Measurements from ENCODE around the gene PNMA8B. TPM values are rescaled to one million over a fixed set of nuclear protein-coding genes. Genes with fewer than 3 reads are reported as not detected.

PNMA8B gene
- polyA plus RNA-seq, 1 of the 3 experiments (the other 2 are of a cell fraction), result 0.92 TPM

- TF ChIP-seq REST (IDR thresholded peaks at IDR 0.05; ENCODE audit: low read depth, low read length), result no peak
- TF ChIP-seq RCOR1 (IDR thresholded peaks at IDR 0.05; ENCODE audit: low read length), result no peak
Measured at GRCh38 chr19:46484656-46485055, 11.0 kb downstream of the PNMA8B start (continued).

GRCh38 chr19:46482631-46483030 is 13.0 kb downstream of the PNMA8B start:
- H3K4me2 ChIP-seq, result no peak overlapping the region
- no peak for DNase-seq
- H3K4me1 ChIP-seq (ENCODE audit: control insufficient read depth in 1 of 2, insufficient read depth in 2 of 2, low read depth in 1 of 2, low read length in 1 of 2), result peaks cover 10 to 14% of the 10 kb centered on the region in 2 experiments; a peak in 2 of 4 replicates

More at GRCh38 chr19:46482631-46483030, 13.0 kb downstream of the PNMA8B start:
- H3K36me3 ChIP-seq (replicated peaks in 1 of 2; ENCODE audit: control insufficient read depth in 1 of 2, insufficient read depth in 2 of 2, low read length in 1 of 2), result no peaks in the 10 kb centered on the region
- WGBS (ENCODE audit: low lambda C conversion rate), result 54% methylated on average over 3 of the region's 3 CpGs
- no peaks in the 10 kb centered on the region for H4K20me1 ChIP-seq (ENCODE audit: insufficient read depth)
- no peak overlapping the region for H2AFZ ChIP-seq (ENCODE audit: low read depth)
- H3K79me2 ChIP-seq (ENCODE audit: insufficient read depth), result no peaks in the 10 kb centered on the region
- H3K9ac ChIP-seq, result no peak overlapping the region
- no peaks in the 10 kb centered on the region for H3K9me2 ChIP-seq
- peaks cover 8% of the 10 kb centered on the region for H3F3A ChIP-seq (replicated peaks; ENCODE audit: insufficient read depth)
- no peak overlapping the region for H3K27ac ChIP-seq (ENCODE audit: low read depth in 2 of 2, low read length in 1 of 2)
- POLR2A ChIA-PET, result no interaction called here
- H3K4me3 ChIP-seq (ENCODE audit: low read depth in 2 of 2, low read length in 1 of 2), result no peak overlapping the region
- H3K9me3 ChIP-seq, result no peaks in the 10 kb centered on the region
- H3K27me3 ChIP-seq (ENCODE audit: insufficient read depth), result no peaks in the 10 kb centered on the region
- no peak for TF ChIP-seq PBX3 (IDR thresholded peaks at IDR 0.05)
- TF ChIP-seq RFX5 (IDR thresholded peaks at IDR 0.05; ENCODE audit: low read length), result no peak
- no peak for TF ChIP-seq TAF1 (IDR thresholded peaks at IDR 0.05; ENCODE audit: borderline replicate concordance, low read depth, low read length)
- TF ChIP-seq IRF3 (IDR thresholded peaks at IDR 0.05; ENCODE audit: low read depth, low read length), result no peak
- no peak for TF ChIP-seq ZBTB33 (IDR thresholded peaks at IDR 0.05; ENCODE audit: borderline replicate concordance, low read depth)
- no peak for TF ChIP-seq EZH2phosphoT487 (IDR thresholded peaks at IDR 0.05; ENCODE audit: borderline replicate concordance, low read depth)
- TF ChIP-seq EP300 (IDR thresholded peaks at IDR 0.05; ENCODE audit: borderline replicate concordance in 1 of 2, low read depth in 1 of 2, low read length in 1 of 2), result no peak
- no peak for TF ChIP-seq JUND (IDR thresholded peaks at IDR 0.05)
- TF ChIP-seq MEF2A (IDR thresholded peaks at IDR 0.05; ENCODE audit: borderline replicate concordance, low read depth), result no peak
- no peak for TF ChIP-seq TEAD4 (IDR thresholded peaks at IDR 0.05; ENCODE audit: borderline replicate concordance, insufficient read depth)
- no peak for TF ChIP-seq FOSL2 (IDR thresholded peaks at IDR 0.05; ENCODE audit: borderline replicate concordance, low read depth)
- TF ChIP-seq SMC3 (IDR thresholded peaks at IDR 0.05; ENCODE audit: low read depth, low read length), result no peak
- TF ChIP-seq SIN3A (IDR thresholded peaks at IDR 0.05; ENCODE audit: borderline replicate concordance, low read depth, low read length), result no peak
- no peak for TF ChIP-seq GATA2 (CRISPR knock-in tag; IDR thresholded peaks at IDR 0.05)
- no peak for TF ChIP-seq MXI1 (IDR thresholded peaks at IDR 0.05; ENCODE audit: low read depth, low read length)
- no peak for TF ChIP-seq CHD2 (IDR thresholded peaks at IDR 0.05; ENCODE audit: low read length, partially characterized antibody)
- TF ChIP-seq, protein P1, sequence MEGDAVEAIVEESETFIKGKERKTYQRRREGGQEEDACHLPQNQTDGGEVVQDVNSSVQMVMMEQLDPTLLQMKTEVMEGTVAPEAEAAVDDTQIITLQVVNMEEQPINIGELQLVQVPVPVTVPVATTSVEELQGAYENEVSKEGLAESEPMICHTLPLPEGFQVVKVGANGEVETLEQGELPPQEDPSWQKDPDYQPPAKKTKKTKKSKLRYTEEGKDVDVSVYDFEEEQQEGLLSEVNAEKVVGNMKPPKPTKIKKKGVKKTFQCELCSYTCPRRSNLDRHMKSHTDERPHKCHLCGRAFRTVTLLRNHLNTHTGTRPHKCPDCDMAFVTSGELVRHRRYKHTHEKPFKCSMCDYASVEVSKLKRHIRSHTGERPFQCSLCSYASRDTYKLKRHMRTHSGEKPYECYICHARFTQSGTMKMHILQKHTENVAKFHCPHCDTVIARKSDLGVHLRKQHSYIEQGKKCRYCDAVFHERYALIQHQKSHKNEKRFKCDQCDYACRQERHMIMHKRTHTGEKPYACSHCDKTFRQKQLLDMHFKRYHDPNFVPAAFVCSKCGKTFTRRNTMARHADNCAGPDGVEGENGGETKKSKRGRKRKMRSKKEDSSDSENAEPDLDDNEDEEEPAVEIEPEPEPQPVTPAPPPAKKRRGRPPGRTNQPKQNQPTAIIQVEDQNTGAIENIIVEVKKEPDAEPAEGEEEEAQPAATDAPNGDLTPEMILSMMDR (IDR thresholded peaks at IDR 0.05), result no peak
- no peak for TF ChIP-seq POLR2AphosphoS5 (IDR thresholded peaks at IDR 0.05; ENCODE audit: low read depth, low read length)
- CTCF ChIA-PET, result interaction anchor here (2.1 to 24.7 kb wide), 3 partner anchors 9 to 202 kb away, joined by 6 to 463 read pairs (median 6); no protein-coding TSS in a partner anchor
